Measurements from ENCODE around the gene HPCA.

Gene HPCA

DNA sequence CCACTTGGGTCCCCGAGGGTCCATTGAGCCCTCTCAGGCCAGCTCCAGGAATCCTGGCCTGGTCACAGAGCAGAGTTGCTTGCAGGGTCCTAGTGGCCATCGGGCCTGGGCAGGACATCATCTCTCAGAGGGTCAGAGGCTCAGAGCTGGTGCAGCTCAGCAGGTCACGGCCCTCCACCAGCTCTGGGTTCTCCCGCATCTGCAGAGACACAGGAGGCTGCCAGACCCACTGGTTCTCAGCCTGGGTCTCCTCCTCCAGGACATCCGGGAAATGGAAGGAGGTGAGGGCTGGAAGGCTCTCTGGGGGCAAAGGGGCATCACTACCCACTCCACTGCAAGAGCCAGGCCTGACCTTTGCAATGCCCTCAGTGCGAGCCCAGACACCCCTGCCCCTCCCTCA, 8.4 kb downstream of the HPCA start:
- Histone ChIP-seq H3K4me2 (no peak overlapping the region), H3K36me3 (ENCODE audit: insufficient read depth) (no peaks in the 10 kb centered on the region), H3K4me3 (IDR thresholded peaks at IDR 0.05; ENCODE audit: insufficient read depth, low read depth, low read length) (no peak overlapping the region), H3K27ac (no peak overlapping the region), H4K20me1 (ENCODE audit: insufficient read depth) (no peaks in the 10 kb centered on the region), H2AFZ (ENCODE audit: low read depth) (no peak overlapping the region), H3K4me1 (ENCODE audit: low read depth, poor library complexity, severe bottlenecking) (no peaks in the 10 kb centered on the region), H3K79me2 (ENCODE audit: insufficient read depth, low read depth) (no peaks in the 10 kb centered on the region), H3K27me3 (ENCODE audit: insufficient read depth, low read depth) (no peaks in the 10 kb centered on the region; the same call in 1 of the 2 replicates), H3K9ac (no peak overlapping the region)
- TF ChIP-seq, protein P1, sequence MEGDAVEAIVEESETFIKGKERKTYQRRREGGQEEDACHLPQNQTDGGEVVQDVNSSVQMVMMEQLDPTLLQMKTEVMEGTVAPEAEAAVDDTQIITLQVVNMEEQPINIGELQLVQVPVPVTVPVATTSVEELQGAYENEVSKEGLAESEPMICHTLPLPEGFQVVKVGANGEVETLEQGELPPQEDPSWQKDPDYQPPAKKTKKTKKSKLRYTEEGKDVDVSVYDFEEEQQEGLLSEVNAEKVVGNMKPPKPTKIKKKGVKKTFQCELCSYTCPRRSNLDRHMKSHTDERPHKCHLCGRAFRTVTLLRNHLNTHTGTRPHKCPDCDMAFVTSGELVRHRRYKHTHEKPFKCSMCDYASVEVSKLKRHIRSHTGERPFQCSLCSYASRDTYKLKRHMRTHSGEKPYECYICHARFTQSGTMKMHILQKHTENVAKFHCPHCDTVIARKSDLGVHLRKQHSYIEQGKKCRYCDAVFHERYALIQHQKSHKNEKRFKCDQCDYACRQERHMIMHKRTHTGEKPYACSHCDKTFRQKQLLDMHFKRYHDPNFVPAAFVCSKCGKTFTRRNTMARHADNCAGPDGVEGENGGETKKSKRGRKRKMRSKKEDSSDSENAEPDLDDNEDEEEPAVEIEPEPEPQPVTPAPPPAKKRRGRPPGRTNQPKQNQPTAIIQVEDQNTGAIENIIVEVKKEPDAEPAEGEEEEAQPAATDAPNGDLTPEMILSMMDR (conservative IDR thresholded peaks at IDR 0.05; ENCODE audit: low read depth, low read length), result no peak

DNA sequence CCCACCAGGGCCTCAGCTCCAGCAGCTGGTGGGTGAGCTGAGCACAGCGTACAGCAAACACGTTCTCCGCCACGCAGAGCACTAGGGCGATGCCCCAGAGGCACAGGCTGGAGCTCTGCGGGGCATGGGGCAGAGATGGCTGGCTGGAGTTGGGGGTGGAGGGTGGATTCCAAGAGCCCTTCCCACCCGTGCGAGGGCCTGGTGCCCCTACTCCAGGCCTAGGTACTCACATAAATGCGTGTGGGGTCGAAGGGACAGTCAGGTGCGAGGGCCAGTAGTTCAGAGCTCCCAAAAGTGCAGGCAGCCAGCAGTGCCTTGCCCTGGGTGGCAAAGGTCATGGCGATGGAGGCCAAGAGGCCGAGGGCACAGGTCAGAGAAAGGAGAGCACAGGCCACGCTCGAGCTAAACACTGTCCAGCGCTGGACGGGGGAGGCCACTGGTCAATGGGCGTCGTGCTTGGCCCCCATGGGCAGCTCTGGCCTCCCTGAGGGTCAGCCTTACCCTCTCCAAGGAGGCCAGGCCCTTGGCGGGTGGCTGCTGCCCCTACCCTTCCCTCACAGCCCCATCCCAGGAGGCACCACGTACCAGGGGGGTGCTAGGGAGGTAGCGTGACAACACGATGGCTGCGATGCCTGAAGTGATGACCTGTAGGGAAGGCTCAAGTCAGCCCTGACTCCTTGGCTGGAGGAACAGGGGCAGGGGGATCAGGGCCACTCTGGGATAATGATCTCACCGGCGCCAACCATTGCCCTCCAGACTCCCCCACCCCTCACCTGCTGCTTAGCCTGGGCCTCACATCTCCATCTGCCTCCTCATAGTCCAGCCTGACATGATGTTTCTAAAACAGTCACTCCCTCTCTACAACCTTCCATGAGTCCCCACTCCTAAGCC, 9.3 kb downstream of the HPCA start:
- H3K27me3 ChIP-seq (ENCODE audit: insufficient read depth, low read depth), result no peaks in the 10 kb centered on the region; the same call in 1 of the 2 replicates
- TF ChIP-seq, protein P1 (conservative IDR thresholded peaks at IDR 0.05; ENCODE audit: low read depth, low read length), result no peak
- H3K27ac ChIP-seq, result no peak overlapping the region
- H3K79me2 ChIP-seq (ENCODE audit: insufficient read depth, low read depth), result no peaks in the 10 kb centered on the region
- no peaks in the 10 kb centered on the region for H3K4me1 ChIP-seq (ENCODE audit: low read depth, poor library complexity, severe bottlenecking)
- no peak overlapping the region for H3K4me3 ChIP-seq (IDR thresholded peaks at IDR 0.05; ENCODE audit: insufficient read depth, low read depth, low read length)
- H3K9ac ChIP-seq, result no peak overlapping the region
- H3K4me2 ChIP-seq, result no peak overlapping the region
- no peaks in the 10 kb centered on the region for H4K20me1 ChIP-seq (ENCODE audit: insufficient read depth)
- H2AFZ ChIP-seq (ENCODE audit: low read depth), result no peak overlapping the region
- no peaks in the 10 kb centered on the region for H3K36me3 ChIP-seq (ENCODE audit: insufficient read depth)

DNA sequence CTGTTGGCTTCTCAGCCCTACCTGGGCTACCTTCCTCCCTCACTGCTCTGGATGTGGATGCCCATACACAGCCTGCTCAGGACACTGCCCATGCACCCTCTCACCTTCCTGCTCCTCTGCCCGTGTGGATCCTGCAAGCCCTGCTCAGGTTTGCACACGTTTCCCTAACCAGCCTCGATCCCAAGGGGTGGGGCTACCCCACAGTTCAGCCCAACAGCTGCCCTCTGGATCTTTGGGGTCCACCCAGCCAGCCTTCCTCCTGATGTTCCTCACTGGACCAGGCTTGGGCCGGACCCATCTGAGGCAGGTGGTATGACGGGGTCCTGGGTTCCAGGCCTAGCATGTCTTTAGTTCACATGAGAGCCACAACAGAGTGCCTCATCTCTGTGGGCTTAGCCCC, 10.2 kb downstream of the HPCA start:
- no peaks in the 10 kb centered on the region for H3K4me1 ChIP-seq (ENCODE audit: low read depth, poor library complexity, severe bottlenecking)
- H3K27ac ChIP-seq, result no peak overlapping the region
- no peak overlapping the region for H3K4me3 ChIP-seq (IDR thresholded peaks at IDR 0.05; ENCODE audit: insufficient read depth, low read depth, low read length)
- no peaks in the 10 kb centered on the region for H3K79me2 ChIP-seq (ENCODE audit: insufficient read depth, low read depth)
- no peaks in the 10 kb centered on the region for H4K20me1 ChIP-seq (ENCODE audit: insufficient read depth)
- H3K36me3 ChIP-seq (ENCODE audit: insufficient read depth), result no peaks in the 10 kb centered on the region
- no peak overlapping the region for H3K9ac ChIP-seq
- H3K27me3 ChIP-seq (ENCODE audit: insufficient read depth, low read depth), result no peaks in the 10 kb centered on the region; the same call in 1 of the 2 replicates
- H2AFZ ChIP-seq (ENCODE audit: low read depth), result no peak overlapping the region
- TF ChIP-seq, protein P1 (conservative IDR thresholded peaks at IDR 0.05; ENCODE audit: low read depth, low read length), result no peak
- H3K4me2 ChIP-seq, result no peak overlapping the region

DNA sequence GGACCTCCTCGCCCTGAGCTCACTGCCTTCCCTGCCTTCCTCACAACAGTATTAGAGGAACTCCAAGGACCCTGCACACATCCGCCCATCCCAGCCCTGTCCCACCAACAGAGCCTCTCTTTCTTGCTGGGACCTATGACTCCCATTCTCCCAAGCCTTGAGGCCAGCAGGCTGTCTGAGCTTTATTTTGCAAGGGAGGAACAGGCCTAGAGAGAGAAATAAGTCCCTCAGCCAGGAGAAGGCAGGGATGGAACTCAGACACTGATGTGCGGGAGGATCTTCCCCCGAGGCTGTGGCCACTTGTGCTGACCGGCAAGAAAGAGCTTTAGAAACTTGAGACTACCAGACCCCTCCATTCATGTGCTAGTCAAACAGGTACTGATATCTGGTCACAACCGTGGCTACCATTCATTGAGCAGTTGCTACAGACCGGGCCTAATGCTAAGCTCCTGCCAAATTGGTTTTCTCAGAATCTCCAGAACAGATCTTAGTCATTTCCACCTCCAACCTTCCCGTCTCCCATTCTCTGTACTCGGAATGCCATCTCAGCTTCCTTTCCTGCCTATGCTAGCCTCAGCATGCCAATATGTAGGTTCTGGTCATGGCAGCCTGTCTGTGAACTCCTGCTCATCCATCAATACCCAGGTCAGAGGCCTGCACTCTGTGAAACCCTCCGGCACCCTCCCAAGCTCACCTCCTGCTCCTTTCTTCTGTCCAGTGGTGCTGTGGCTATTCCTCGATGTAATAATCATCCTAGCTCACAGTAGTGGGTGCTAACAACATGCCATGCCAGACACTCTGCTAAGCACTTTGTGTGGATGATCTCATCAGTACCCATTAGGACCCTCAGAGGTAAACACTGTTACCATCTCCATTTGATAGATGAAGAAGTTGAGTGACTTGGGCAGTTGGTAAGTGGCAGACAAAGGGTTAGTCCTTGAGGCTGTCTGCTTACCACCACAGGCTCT, 11.1 kb downstream of the HPCA start:
- H4K20me1 ChIP-seq (ENCODE audit: insufficient read depth), result no peaks in the 10 kb centered on the region
- H2AFZ ChIP-seq (ENCODE audit: low read depth), result no peak overlapping the region
- TF ChIP-seq, protein P1 (conservative IDR thresholded peaks at IDR 0.05; ENCODE audit: low read depth, low read length), result no peak
- H3K4me3 ChIP-seq (IDR thresholded peaks at IDR 0.05; ENCODE audit: insufficient read depth, low read depth, low read length), result no peak overlapping the region
- no peaks in the 10 kb centered on the region for H3K27me3 ChIP-seq (ENCODE audit: insufficient read depth, low read depth)
- no peak overlapping the region for H3K9ac ChIP-seq
- no peaks in the 10 kb centered on the region for H3K36me3 ChIP-seq (ENCODE audit: insufficient read depth)
- no peaks in the 10 kb centered on the region for H3K4me1 ChIP-seq (ENCODE audit: low read depth, poor library complexity, severe bottlenecking)
- no peak overlapping the region for H3K4me2 ChIP-seq
- H3K79me2 ChIP-seq (ENCODE audit: insufficient read depth, low read depth), result no peaks in the 10 kb centered on the region
- no peak overlapping the region for H3K27ac ChIP-seq
